Aorta (tissue), 5 donors: ENCODE results near the gene UBC. TPM values are rescaled to one million over a fixed set of nuclear protein-coding genes. Genes with fewer than 3 reads are reported as not detected.
A peak's percentile ranks its signal among the peaks of the same experiment; 100 is the strongest.
"Not testable (repeated sequence)": the region's sequence is repeated elsewhere in the genome, so short reads cannot be mapped to it uniquely, and the experiment has no call there.

Experiments used
- ATAC-seq: fragments of 200-7000 bp; cut with Tn5 transposase; one replicate; pipeline ENCODE4 v1.9.1; 2022; ENCODE audit warnings: moderate library complexity; ENCODE audit not compliant: low FRiP score
- DNase-seq, 2 donors: peaks; one replicate each; pipeline ENCODE4 v3.0.0-alpha.2; 2020
- H3K27ac ChIP-seq, 2 donors: one replicate each; pipeline ENCODE4 v1.5.1; 2013; ENCODE audit warnings: low read length in 2 of 2, mild to moderate bottlenecking in 2 of 2, moderate library complexity in 2 of 2, control low read depth in 1 of 2, inconsistent platforms in 1 of 2, low read depth in 1 of 2
- H3K27me3 ChIP-seq, 2 donors: one replicate each; pipeline ENCODE4 v1.6.1; 2013; ENCODE audit warnings: control low read depth in 1 of 2, low read length in 1 of 2, mild to moderate bottlenecking in 1 of 2, moderate library complexity in 1 of 2; ENCODE audit not compliant: insufficient read depth in 2 of 2, control insufficient read depth in 1 of 2
- H3K36me3 ChIP-seq, 2 donors: one replicate each; pipeline ENCODE4 v1.6.1; 2013; ENCODE audit warnings: control low read depth in 1 of 2, low read length in 1 of 2, mild to moderate bottlenecking in 1 of 2; ENCODE audit not compliant: insufficient read depth in 2 of 2, control insufficient read depth in 1 of 2
- H3K4me1 ChIP-seq, 2 donors: one replicate each; pipeline ENCODE4 v1.6.1; 2013; ENCODE audit warnings: low read length in 2 of 2, control low read depth in 1 of 2, mild to moderate bottlenecking in 1 of 2, moderate library complexity in 1 of 2; ENCODE audit not compliant: insufficient read depth in 2 of 2, control insufficient read depth in 1 of 2
- H3K4me3 ChIP-seq, 2 donors: one replicate each; pipeline ENCODE4 v1.5.1; 2013; ENCODE audit warnings: low read length in 2 of 2, control low read depth in 1 of 2, mild to moderate bottlenecking in 1 of 2
- H3K9me3 ChIP-seq: one replicate; pipeline ENCODE4 v1.6.1; 2013; ENCODE audit warnings: mild to moderate bottlenecking, low read length; ENCODE audit not compliant: control insufficient read depth
- WGBS, 2 donors: extraction: QIAGEN DNeasy Blood & Tissue Kit; methylation state at CpG; one replicate each; pipeline ENCODE4 v1.1.7; 2013; 5-methylcytosine and 5-hydroxymethylcytosine counted together
- intact Hi-C, 2 donors: fragments of 100-400 bp; cut with DNase I; formaldehyde crosslinking; loops; one replicate each; pipeline versions ENCODE4 v1.14.2 to v1.15.0; 2022
- polyA plus RNA-seq, 2 donors: library from polyadenylated mRNA; stranded (reverse); fragments of 200-250 nt; gene quantifications; one replicate each; pipeline ENCODE4 v1.2.3, GENCODE V29; 2013
- total RNA-seq, 2 donors: library from RNA; stranded (reverse); fragmentation: NEBNext Ultra II Directional; extraction: Animal tissue kit (Norgen Biotek cat#: 25700); gene quantifications; one replicate each; pipeline ENCODE4 v1.2.1, GENCODE V29; 2021
- donor health status: healthy with polysubstance abuse.
- donor health status: Bipolar disorder and iron deficiency.
- donor health status: DM: no; HTN: no; CAD: no.
- donor health status: DM: no; HTN: no; CAD: no.
- donor health status: DM: yes; HTN: yes; CAD: no.

The UBC gene
- total and polyA plus RNA-seq, 4 donors: 667 to 1,844 (median 1,253) TPM

GRCh38 chr12:124887766-124888165 lies 26.7 kb downstream of the UBC start:
- H3K27me3 ChIP-seq, H3K27ac ChIP-seq, H3K4me1 ChIP-seq, H3K4me3 ChIP-seq, intact Hi-C loops, H3K36me3 ChIP-seq, ATAC-seq, H3K9me3 ChIP-seq: not testable (repeated sequence)
- peak in 1 of 2 donors; percentile 4 for DNase-seq
- WGBS, 2 donors: 96 to 100% methylated on average over 9 of the region's 9 CpGs

GRCh38 chr12:124884587-124885438 lies 29.6 kb downstream of the UBC start:
- 71 to 77% methylated on average over 15 of the region's 15 CpGs for WGBS, 2 donors
- Histone ChIP-seq H3K27me3 (no peaks in the 10 kb centered on the region), H3K4me1 (no peaks in the 10 kb centered on the region), H3K36me3 (no peaks in the 10 kb centered on the region), H3K27ac (no peak overlapping the region), H3K9me3 (peaks cover under 1% of the 10 kb centered on the region), H3K4me3 (no peak overlapping the region)
- DNase-seq (no peak), ATAC-seq (no peak)
- intact Hi-C loops: no loop called here

- no peak overlapping the region for H3K27ac ChIP-seq
- DNase-seq (no peak), ATAC-seq (no peak)
- no peaks in the 10 kb centered on the region for H3K27me3 ChIP-seq
- no peak overlapping the region for H3K4me3 ChIP-seq
- H3K4me1 ChIP-seq: no peaks in the 10 kb centered on the region
- H3K9me3 ChIP-seq: no peaks in the 10 kb centered on the region
- intact Hi-C loops: no loop called here
- H3K36me3 ChIP-seq: no peaks in the 10 kb centered on the region
- WGBS, 2 donors: 90% methylated on average over 10 of the region's 10 CpGs
Observed at GRCh38 chr12:124883263-124884130, 31.0 kb downstream of the UBC start.

- no peaks in the 10 kb centered on the region for H3K27me3 ChIP-seq
- no peaks in the 10 kb centered on the region for H3K36me3 ChIP-seq
- H3K9me3 ChIP-seq: no peaks in the 10 kb centered on the region
- DNase-seq: no peak
- ATAC-seq: no peak
- H3K27ac ChIP-seq: no peak overlapping the region
- intact Hi-C loops: no loop called here
- WGBS, 2 donors: 79 to 81% methylated on average over 10 of the region's 10 CpGs
- no peak overlapping the region for H3K4me3 ChIP-seq
- H3K4me1 ChIP-seq: no peaks in the 10 kb centered on the region
Observed at GRCh38 chr12:124881123-124881522, 33.3 kb downstream of the UBC start.

GRCh38 chr12:124880335-124880734 lies 34.1 kb downstream of the UBC start:
- WGBS, 2 donors: 93 to 98% methylated on average over 11 of the region's 11 CpGs
- ATAC-seq, H3K4me3 ChIP-seq, H3K4me1 ChIP-seq, H3K27me3 ChIP-seq, H3K36me3 ChIP-seq, H3K27ac ChIP-seq, H3K9me3 ChIP-seq, DNase-seq, intact Hi-C loops: not testable (repeated sequence)

GRCh38 chr12:124878795-124879516 lies 35.5 kb downstream of the UBC start:
- no peaks in the 10 kb centered on the region for H3K27me3 ChIP-seq
- no peak overlapping the region for H3K4me3 ChIP-seq
- H3K36me3 ChIP-seq: no peaks in the 10 kb centered on the region
- ATAC-seq (no peak), DNase-seq (no peak)
- no peaks in the 10 kb centered on the region for H3K4me1 ChIP-seq
- H3K9me3 ChIP-seq: no peaks in the 10 kb centered on the region
- H3K27ac ChIP-seq: no peak overlapping the region
- 91 to 95% methylated on average over 18 of the region's 18 CpGs for WGBS, 2 donors
- intact Hi-C loops: no loop called here

GRCh38 chr12:124877423-124877822 lies 37.0 kb downstream of the UBC start:
- no peaks in the 10 kb centered on the region for H3K4me1 ChIP-seq
- no peak overlapping the region for H3K27ac ChIP-seq
- no peaks in the 10 kb centered on the region for H3K27me3 ChIP-seq
- intact Hi-C loops: no loop called here
- ATAC-seq: no peak
- no peak overlapping the region for H3K4me3 ChIP-seq
- no peak for DNase-seq
- no peaks in the 10 kb centered on the region for H3K36me3 ChIP-seq
- H3K9me3 ChIP-seq: no peaks in the 10 kb centered on the region
- 70 to 75% methylated on average over 3 of the region's 3 CpGs for WGBS, 2 donors

GRCh38 chr12:124876171-124876570 lies 38.3 kb downstream of the UBC start:
- H3K9me3 ChIP-seq: no peaks in the 10 kb centered on the region
- no peaks in the 10 kb centered on the region for H3K4me1 ChIP-seq
- H3K27me3 ChIP-seq: no peaks in the 10 kb centered on the region
- H3K36me3 ChIP-seq: no peaks in the 10 kb centered on the region
- no peak overlapping the region for H3K27ac ChIP-seq
- intact Hi-C loops: no loop called here
- no peak for DNase-seq
- WGBS, 2 donors: 73 to 95% methylated on average over 2 of the region's 2 CpGs
- ATAC-seq: no peak
- no peak overlapping the region for H3K4me3 ChIP-seq
